C1 segment of cervical spinal cord (tissue), 14 donors: ENCODE measurements around the gene LRRK2.
"Not testable (repeated sequence)": the region's sequence is repeated elsewhere in the genome, so short reads cannot be mapped to it uniquely, and the experiment has no call there.

Source experiments
- DNase-seq, 14 donors: peaks; one replicate each; lab custom pipeline; 2025; lab: John Stamatoyannopoulos, UW

LRRK2 gene

DNA sequence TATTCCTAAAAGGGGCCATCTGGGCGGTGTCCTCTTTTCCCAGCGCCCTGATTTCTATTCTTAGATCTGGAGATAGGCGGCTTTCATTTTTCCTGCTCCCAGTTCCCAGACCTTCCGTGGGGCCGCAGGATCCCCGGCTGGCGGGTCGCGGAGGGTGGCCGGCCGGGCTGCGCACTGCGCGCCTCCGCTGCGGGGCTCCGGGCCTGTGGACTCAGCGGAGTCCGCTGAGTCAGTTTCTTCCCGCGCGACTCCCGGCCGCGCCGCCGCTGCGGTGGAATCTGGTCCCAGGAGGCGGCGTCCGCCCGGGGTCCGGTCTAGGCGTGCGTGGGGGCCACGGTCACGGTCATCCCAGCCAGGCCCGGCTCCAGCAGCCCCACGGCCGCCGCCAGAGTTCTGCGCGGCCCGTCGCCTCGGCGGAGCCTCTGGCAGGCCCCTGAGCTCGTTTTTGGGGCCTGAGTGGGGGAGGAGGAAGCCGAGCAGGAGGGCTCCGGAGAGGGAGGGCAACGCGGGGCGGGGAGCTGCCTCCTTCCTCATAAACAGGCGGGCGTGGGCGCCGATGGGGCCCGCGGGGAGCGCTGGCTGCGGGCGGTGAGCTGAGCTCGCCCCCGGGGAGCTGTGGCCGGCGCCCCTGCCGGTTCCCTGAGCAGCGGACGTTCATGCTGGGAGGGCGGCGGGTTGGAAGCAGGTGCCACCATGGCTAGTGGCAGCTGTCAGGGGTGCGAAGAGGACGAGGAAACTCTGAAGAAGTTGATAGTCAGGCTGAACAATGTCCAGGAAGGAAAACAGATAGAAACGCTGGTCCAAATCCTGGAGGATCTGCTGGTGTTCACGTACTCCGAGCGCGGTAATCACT lies at the start of gene LRRK2:
Gene LRRK2, plus strand, starts transcription at position 559 of the 853 bp plus-strand sequence. Its CDS starts 135 bp downstream, at position 694.
- DNase-seq: peak in 13 of 14 donors; percentile 47 to 81 (median 63)

DNA sequence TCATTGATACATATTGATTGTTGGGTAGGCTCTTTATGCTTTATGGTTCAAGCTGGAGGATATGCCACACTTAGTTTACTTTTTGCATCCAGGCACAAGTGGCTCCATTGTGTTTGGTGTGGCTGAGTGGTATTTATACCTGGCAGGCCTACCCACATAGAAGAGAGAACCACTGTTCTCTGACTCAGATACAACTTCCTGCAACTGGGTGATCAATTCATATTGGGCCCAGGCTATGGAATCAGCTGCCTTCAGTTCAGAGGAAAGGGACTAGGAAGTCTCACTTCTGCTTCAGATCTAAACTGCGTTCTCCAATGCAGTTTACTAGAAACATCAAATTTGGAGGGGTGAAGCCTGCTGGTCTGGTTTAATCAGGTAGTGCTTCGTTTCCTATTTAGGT lies 49.8 kb upstream of the LRRK2 start:
- DNase-seq: no peak

GRCh38 chr12:40175489-40175888 lies 49.3 kb upstream of the LRRK2 start:
- no peak for DNase-seq

- no peak for DNase-seq
Observed at GRCh38 chr12:40178701-40179100, 46.1 kb upstream of the LRRK2 start.

DNA sequence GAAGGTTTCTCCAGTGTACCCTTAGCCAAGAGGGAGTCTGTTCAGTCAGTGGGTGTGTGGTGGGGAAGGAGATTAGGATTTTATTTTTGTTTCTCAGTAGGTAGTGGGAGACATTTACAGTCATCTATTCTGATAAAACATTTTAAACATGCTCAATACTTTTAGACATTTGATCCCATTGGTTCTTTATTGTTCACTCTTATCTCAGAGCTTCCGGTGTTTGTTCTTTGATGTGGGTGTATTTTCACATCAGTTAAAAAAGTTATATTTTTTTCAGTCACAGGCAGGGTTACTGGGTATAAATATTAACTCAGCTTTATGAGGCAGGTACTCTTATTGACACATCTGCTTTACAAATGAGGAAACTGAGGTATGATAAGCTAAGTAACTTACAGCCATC lies 43.3 kb upstream of the LRRK2 start:
- DNase-seq: no peak

GRCh38 chr12:40183715-40184114 lies 41.1 kb upstream of the LRRK2 start:
- DNase-seq: no peak

- DNase-seq: no peak
Observed at GRCh38 chr12:40184493-40185302, 40.1 kb upstream of the LRRK2 start.

DNA sequence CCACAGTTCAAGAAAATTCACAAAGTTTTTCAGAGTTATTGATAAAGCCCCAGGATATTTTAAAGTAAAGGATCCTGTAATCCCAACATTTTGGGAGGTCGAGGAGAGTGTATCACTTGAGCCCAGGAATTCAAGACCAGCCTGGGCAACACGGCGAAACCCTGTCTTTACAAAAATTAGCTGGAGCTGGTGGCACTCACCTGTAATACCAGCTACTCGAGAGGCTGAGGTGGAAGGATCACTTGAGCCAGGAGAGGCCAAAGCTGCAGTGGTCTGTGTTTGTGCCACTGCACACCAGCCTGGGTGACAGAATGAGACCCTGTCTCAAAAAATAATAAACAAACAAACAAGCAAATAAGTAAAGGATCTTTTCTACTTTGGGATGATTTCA lies 39.5 kb upstream of the LRRK2 start:
- DNase-seq: no peak

DNA sequence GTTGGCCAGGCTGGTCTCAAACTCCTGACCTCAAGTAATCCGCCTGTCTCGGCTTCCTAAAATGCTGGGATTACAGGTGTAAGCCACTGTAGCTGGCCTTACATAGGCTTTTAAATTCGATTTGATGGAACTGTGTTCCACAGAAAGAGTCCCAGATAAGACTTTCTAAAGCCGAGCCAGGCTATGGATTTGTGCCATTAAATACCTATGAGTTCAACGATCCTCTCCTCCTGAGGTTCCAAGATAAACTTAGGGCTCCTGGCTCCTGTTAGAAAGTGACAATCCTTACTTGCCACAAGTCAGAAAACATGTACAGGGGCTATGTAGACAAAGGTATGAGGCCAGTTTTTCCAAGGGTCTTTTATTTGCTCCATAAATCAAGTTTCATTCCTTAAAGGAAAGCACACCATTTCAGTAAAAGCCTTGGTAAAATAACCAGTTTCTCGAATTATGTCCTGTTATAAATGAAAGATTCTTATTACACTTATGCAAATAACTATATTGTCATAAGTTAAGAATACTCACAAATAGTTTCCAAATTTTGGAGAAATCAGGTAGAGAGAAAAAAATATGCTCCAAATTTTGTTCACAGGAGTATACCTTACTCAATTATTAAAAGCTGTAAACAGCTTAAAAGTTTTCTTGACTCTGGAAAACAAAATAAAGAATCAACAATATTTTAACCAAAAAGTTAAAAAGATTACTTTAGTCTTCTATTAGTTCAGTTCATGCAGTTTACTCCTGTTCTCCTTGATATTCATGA lies 36.1 kb upstream of the LRRK2 start:
- DNase-seq: no peak

GRCh38 chr12:40192704-40193255 lies 32.0 kb upstream of the LRRK2 start:
- DNase-seq: no peak

- no peak for DNase-seq
Observed at GRCh38 chr12:40194846-40195245, 30.0 kb upstream of the LRRK2 start.

GRCh38 chr12:40197590-40197989 lies 27.2 kb upstream of the LRRK2 start:
- no peak for DNase-seq

- no peak for DNase-seq
Observed at GRCh38 chr12:40198601-40199000, 26.2 kb upstream of the LRRK2 start.

- DNase-seq: no peak
Observed at GRCh38 chr12:40202095-40203059, 22.4 kb upstream of the LRRK2 start.

DNA sequence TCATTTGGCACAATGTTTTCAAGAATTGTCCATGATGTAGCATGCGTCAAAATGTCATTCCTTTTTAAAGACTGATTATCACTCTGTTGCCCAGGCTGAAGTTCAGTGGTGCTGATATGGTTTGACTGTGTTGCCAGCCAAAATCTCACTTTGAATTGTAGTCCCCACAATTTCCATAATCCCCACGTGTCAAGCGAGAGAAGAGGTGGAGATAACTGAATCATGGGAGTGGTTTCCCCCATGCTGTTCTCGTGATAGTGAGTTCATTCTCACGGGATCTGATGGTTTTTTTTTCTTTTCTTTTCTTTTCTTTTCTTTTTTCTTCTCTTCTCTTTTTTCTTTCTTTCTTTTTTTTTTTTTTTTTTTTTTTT lies 21.8 kb upstream of the LRRK2 start:
- DNase-seq: no peak

- no peak for DNase-seq
Observed at GRCh38 chr12:40204337-40204736, 20.5 kb upstream of the LRRK2 start.

- no peak for DNase-seq
Observed at GRCh38 chr12:40207551-40207950, 17.2 kb upstream of the LRRK2 start.

GRCh38 chr12:40208707-40209446 lies 15.9 kb upstream of the LRRK2 start:
- peak in 2 of 14 donors; percentile 0 to 1 for DNase-seq

GRCh38 chr12:40209886-40210285 lies 14.9 kb upstream of the LRRK2 start:
- DNase-seq: no peak

- DNase-seq: not testable (repeated sequence)
Observed at GRCh38 chr12:40211186-40211585, 13.6 kb upstream of the LRRK2 start.
